Neural progenitor cell (in vitro differentiated cells): ENCODE measurements around the gene RIPOR1. TPM values are rescaled to one million over a fixed set of nuclear protein-coding genes. Genes with fewer than 3 reads are reported as not detected.

Experiments used
- DNase-seq: peaks from one replicate; pipeline ENCODE4 v3.0.0-alpha.2; 2016; ENCODE audit warnings: low spot score
- H2AFZ ChIP-seq: fragments of 200-600 bp; sonication (generic); replicated peaks from 2 replicates; pipeline ENCODE4 v1.6.1; 2016; ENCODE audit warnings: antibody characterized with exemption
- H3F3A ChIP-seq: fragments of 200-600 bp; sonication (generic); 2 replicates; pipeline ENCODE4 v1.6.1; 2016; ENCODE audit warnings: antibody characterized with exemption, low read depth
- H3K27ac ChIP-seq: fragments of 200-600 bp; sonication (generic); 2 replicates; pipeline ENCODE4 v1.5.1; 2016; ENCODE audit warnings: mild to moderate bottlenecking
- H3K27me3 ChIP-seq: fragments of 200-600 bp; sonication (generic); 2 replicates; pipeline ENCODE4 v1.6.1; 2016; ENCODE audit warnings: mild to moderate bottlenecking, moderate library complexity
- H3K36me3 ChIP-seq: fragments of 200-600 bp; sonication (generic); 2 replicates; pipeline ENCODE4 v1.5.1; 2016
- H3K4me1 ChIP-seq: fragments of 200-600 bp; sonication (generic); 2 replicates; pipeline ENCODE4 v1.6.1; 2016; ENCODE audit warnings: mixed run types
- H3K4me2 ChIP-seq: fragments of 200-600 bp; sonication (generic); 2 replicates; pipeline ENCODE4 v1.6.1; 2016
- H3K4me3 ChIP-seq: fragments of 200-600 bp; sonication (generic); 2 replicates; pipeline ENCODE4 v1.5.1; 2016
- H3K79me2 ChIP-seq: fragments of 200-600 bp; sonication (generic); 2 replicates; pipeline ENCODE4 v1.6.1; 2016; ENCODE audit warnings: low read depth
- H3K9ac ChIP-seq: fragments of 200-600 bp; sonication (generic); 2 replicates; pipeline ENCODE4 v1.6.1; 2016
- H3K9me3 ChIP-seq: fragments of 200-600 bp; sonication (generic); 2 replicates; pipeline ENCODE4 v1.5.1; 2016; ENCODE audit warnings: low read depth
- H4K20me1 ChIP-seq: fragments of 200-600 bp; sonication (generic); 2 replicates; pipeline ENCODE4 v1.6.1; 2016; ENCODE audit warnings: low read depth
- H3K27ac Mint-ChIP-seq: 3 replicates; pipeline ENCODE4 v1.8.0; 2021; ENCODE audit warnings: mixed read lengths
- H3K27me3 Mint-ChIP-seq: 2 replicates; pipeline ENCODE4 v1.8.0; 2022; ENCODE audit warnings: low read depth, mild to moderate bottlenecking, inconsistent platforms, moderate library complexity, mixed read lengths; ENCODE audit not compliant: insufficient read depth
- H3K36me3 Mint-ChIP-seq: 3 replicates; pipeline ENCODE4 v1.8.0; 2021; ENCODE audit warnings: mixed read lengths
- H3K4me1 Mint-ChIP-seq: 3 replicates; pipeline ENCODE4 v1.8.0; 2021; ENCODE audit warnings: mixed read lengths
- H3K4me3 Mint-ChIP-seq: 3 replicates; pipeline ENCODE4 v1.8.0; 2021; ENCODE audit warnings: mild to moderate bottlenecking, moderate library complexity, mixed read lengths
- H3K9me3 Mint-ChIP-seq: 3 replicates; pipeline ENCODE4 v1.8.0; 2020; ENCODE audit warnings: mixed read lengths
- CTCF ChIP-seq: fragments of 200-600 bp; sonication (generic); IDR thresholded peaks from 2 replicates; pipeline ENCODE4 v1.5.1; 2017; ENCODE audit warnings: antibody characterized with exemption, mild to moderate bottlenecking
- EZH2 ChIP-seq: fragments of 200-600 bp; sonication (generic); IDR thresholded peaks from 2 replicates; pipeline ENCODE4 v1.6.1; 2017; ENCODE audit warnings: antibody characterized with exemption, mild to moderate bottlenecking, moderate library complexity
- EZH2phosphoT487 ChIP-seq: fragments of 200-600 bp; sonication (generic); IDR thresholded peaks from 2 replicates; pipeline ENCODE4 v1.6.1; 2017; ENCODE audit warnings: antibody characterized with exemption
- small RNA-seq: library from RNA; depleted of rRNA; stranded (forward); fragments of <200 nt; gene quantifications from one replicate; pipeline ENCODE3, GENCODE V24; 2015
- total RNA-seq: library from RNA; depleted of rRNA; stranded (reverse); fragments of >200 nt; gene quantifications from 2 replicates; pipeline ENCODE4 v1.2.3, GENCODE V29; 2015; ENCODE audit warnings: low replicate concordance

Gene RIPOR1
- total RNA-seq, 1 donor from 2014 or later, result 13.5 TPM

DNA sequence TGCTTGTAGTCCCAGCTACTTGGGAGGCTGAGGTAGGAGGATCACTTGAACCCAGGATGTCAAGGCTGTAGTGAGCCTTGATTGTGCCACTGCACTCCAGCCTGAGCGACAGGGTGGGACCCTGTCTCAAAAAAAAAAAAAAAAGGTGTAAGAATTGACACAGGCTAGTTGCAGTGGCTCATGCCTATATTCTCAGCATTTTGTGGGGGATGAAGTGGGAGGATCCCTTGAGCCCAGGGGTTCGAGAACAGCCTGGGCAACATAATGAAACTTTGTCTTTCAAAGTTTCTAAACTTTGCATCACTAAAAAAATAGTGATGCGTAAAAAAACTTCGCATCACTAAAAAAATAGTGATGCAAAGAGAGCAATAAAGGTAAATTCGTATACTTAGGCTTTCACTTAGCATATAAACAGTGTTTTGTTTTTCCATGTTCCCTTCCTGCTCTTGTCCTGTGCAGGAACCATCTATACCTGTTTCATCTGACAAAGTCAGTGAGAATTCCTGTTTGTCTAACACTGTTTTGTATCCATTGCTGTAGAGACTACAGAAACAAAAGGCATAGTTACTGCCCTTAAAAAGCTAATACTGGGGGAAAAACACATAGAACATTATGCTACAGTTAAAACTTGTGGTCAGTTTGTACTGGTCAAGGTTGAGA lies 65.8 kb downstream of the RIPOR1 start:
- DNase-seq, result no peak
- no peak overlapping the region for H3K4me2 ChIP-seq
- H3K4me3 ChIP-seq, result no peak overlapping the region
- H2AFZ ChIP-seq, result no peak overlapping the region
- Mint-ChIP-seq H3K27ac (no peak overlapping the region), H3K4me1 (peaks cover 14% of the 10 kb centered on the region), H3K9me3 (no peaks in the 10 kb centered on the region), H3K36me3 (peaks cover 21% of the 10 kb centered on the region), H3K27me3 (peaks cover 2% of the 10 kb centered on the region), H3K4me3 (no peak overlapping the region)
- no peak for TF ChIP-seq CTCF
- TF ChIP-seq EZH2phosphoT487, result no peak
- no peak for TF ChIP-seq EZH2
- no peak overlapping the region for H3K9ac ChIP-seq
- H3K27ac ChIP-seq, result no peak overlapping the region
- peaks cover 35% of the 10 kb centered on the region for H4K20me1 ChIP-seq
- H3F3A ChIP-seq, result peaks cover 8% of the 10 kb centered on the region
- H3K9me3 ChIP-seq, result no peaks in the 10 kb centered on the region
- peaks cover 87% of the 10 kb centered on the region for H3K79me2 ChIP-seq
- H3K36me3 ChIP-seq, result no peaks in the 10 kb centered on the region
- H3K4me1 ChIP-seq, result peaks cover 19% of the 10 kb centered on the region
- no peaks in the 10 kb centered on the region for H3K27me3 ChIP-seq

DNA sequence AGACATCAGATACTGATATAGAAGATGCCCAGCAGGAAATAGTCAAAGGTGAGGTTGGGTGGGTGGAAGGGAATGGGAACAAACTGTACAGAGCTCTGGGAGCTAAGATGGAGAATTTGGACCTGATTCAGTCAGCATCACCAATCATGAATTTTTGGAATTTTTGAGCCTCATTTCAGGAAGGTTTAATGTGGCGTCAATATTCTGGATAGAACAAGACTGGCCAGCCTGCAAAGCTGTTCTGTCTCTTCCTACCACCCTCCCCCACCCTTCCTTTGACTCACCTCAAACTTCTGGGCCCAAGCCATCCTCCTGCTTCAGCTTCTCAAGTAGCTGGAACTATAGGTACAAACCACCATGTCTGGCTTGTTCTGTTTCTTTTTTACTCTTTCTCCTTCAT lies 66.3 kb downstream of the RIPOR1 start:
- H3K79me2 ChIP-seq, result peaks cover 92% of the 10 kb centered on the region
- no peaks in the 10 kb centered on the region for H3K36me3 ChIP-seq
- H3K4me3 ChIP-seq, result no peak overlapping the region
- no peaks in the 10 kb centered on the region for H3K9me3 Mint-ChIP-seq
- no peak for TF ChIP-seq CTCF
- no peak for TF ChIP-seq EZH2phosphoT487
- no peak for TF ChIP-seq EZH2
- H4K20me1 ChIP-seq, result peaks cover 41% of the 10 kb centered on the region
- peaks cover 10% of the 10 kb centered on the region for H3F3A ChIP-seq
- no peak overlapping the region for H3K27ac Mint-ChIP-seq
- H3K9me3 ChIP-seq, result no peaks in the 10 kb centered on the region
- peaks cover 19% of the 10 kb centered on the region for H3K4me1 ChIP-seq
- H3K4me3 Mint-ChIP-seq, result no peak overlapping the region
- DNase-seq, result no peak
- H3K4me1 Mint-ChIP-seq, result peaks cover 14% of the 10 kb centered on the region
- no peak overlapping the region for H3K27ac ChIP-seq
- no peaks in the 10 kb centered on the region for H3K27me3 ChIP-seq
- H3K27me3 Mint-ChIP-seq, result peaks cover 2% of the 10 kb centered on the region
- no peak overlapping the region for H3K9ac ChIP-seq
- H2AFZ ChIP-seq, result no peak overlapping the region
- no peak overlapping the region for H3K4me2 ChIP-seq
- H3K36me3 Mint-ChIP-seq, result peaks cover 18% of the 10 kb centered on the region

Small RNA genes lying within 50 kb of the gene (small RNA-seq; reads per million reads assigned to genes)
- not detected for gene AC027682.3

Other genes with a start within 250 kb of the RIPOR1 start
- gene PLEKHG4, start 249.3 kb upstream of the RIPOR1 start, total RNA-seq, result 4.0 and 6.2 TPM in 2 replicates
- gene KCTD19, start 202.1 kb upstream of the RIPOR1 start, total RNA-seq, result 1.1 TPM in 2 replicates
- 0.34 TPM in 1 of 2 replicates, not detected in the other for gene LRRC36, start 202.0 kb upstream of the RIPOR1 start, total RNA-seq
- gene TPPP3, start 135.3 kb upstream of the RIPOR1 start, total RNA-seq, result 0.96 TPM in 1 of 2 replicates, not detected in the other
- gene ZDHHC1, start 112.4 kb upstream of the RIPOR1 start, total RNA-seq, result 1.5 and 2.2 TPM in 2 replicates
- gene HSD11B2, start 97.7 kb upstream of the RIPOR1 start, total RNA-seq, result 1.6 TPM in 1 of 2 replicates, not detected in the other
- gene ATP6V0D1, start 47.7 kb upstream of the RIPOR1 start, total RNA-seq, result 29.7 and 42.0 TPM in 2 replicates
- not detected in 2 replicates for gene AGRP, start 45.3 kb upstream of the RIPOR1 start, total RNA-seq
- gene CTCF, start 33.7 kb downstream of the RIPOR1 start, total RNA-seq, result 75.7 and 76.3 TPM in 2 replicates
- gene CARMIL2, start 116.3 kb downstream of the RIPOR1 start, total RNA-seq, result 14.5 and 18.2 TPM in 2 replicates
- gene ACD, start 131.4 kb downstream of the RIPOR1 start, total RNA-seq, result 11.5 and 31.7 TPM in 2 replicates
- 2.7 and 8.7 TPM in 2 replicates for gene PARD6A, start 132.1 kb downstream of the RIPOR1 start, total RNA-seq
- gene ENKD1, start 137.9 kb downstream of the RIPOR1 start, total RNA-seq, result 6.9 and 18.7 TPM in 2 replicates
- gene C16orf86, start 138.0 kb downstream of the RIPOR1 start, total RNA-seq, result 0.24 and 6.0 TPM in 2 replicates
- 13.2 and 21.4 TPM in 2 replicates for gene GFOD2, start 190.5 kb downstream of the RIPOR1 start, total RNA-seq